ENCODE results near the gene PHLPP1. TPM values are rescaled to one million over a fixed set of nuclear protein-coding genes. Genes with fewer than 3 reads are reported as not detected.

PHLPP1 gene
- total and polyA plus RNA-seq, 2 of the 4 experiments (the other 2 are of a cell fraction), result 3.3 to 3.6 TPM

GRCh38 chr18:62745089-62745751, 29.9 kb downstream of the PHLPP1 start:
- ChIA-PET CTCF (interaction anchor here (0.5 kb wide), 1 partner anchor 9 kb away, joined by 3 read pairs; no protein-coding TSS in a partner anchor), POLR2A (ENCODE audit: unreplicated experiment) (no interaction called here)
- Histone ChIP-seq H3K4ac (ENCODE audit: low read depth, low read length) (no peak overlapping the region; the same call in 1 of the 2 replicates), H3K4me3 (ENCODE audit: insufficient read depth, low read depth, low read length) (no peak overlapping the region), H2BK20ac (ENCODE audit: low read depth, low read length) (no peak overlapping the region), H4K8ac (ENCODE audit: low read depth in 2 of 2, low read length in 2 of 2) (no peak overlapping the region), H3K56ac (ENCODE audit: extremely low read depth, insufficient read depth, low read length) (no peak overlapping the region), H2AFZ (replicated peaks; ENCODE audit: low read length, poor library complexity) (no peak overlapping the region), H3K9ac (ENCODE audit: low read depth, low read length) (no peak overlapping the region), H3K27me3 (ENCODE audit: control insufficient read depth, insufficient read depth, low read length) (no peaks in the 10 kb centered on the region), H3K9me3 (ENCODE audit: control insufficient read depth, insufficient read depth, low read length) (no peaks in the 10 kb centered on the region), H4K5ac (ENCODE audit: low read depth, low read length) (no peak overlapping the region), H3K79me1 (ENCODE audit: low read depth in 1 of 2, low read length in 2 of 2) (peaks cover 4 to 14% of the 10 kb centered on the region in 2 experiments; a peak in 3 of 4 replicates), H4K91ac (ENCODE audit: insufficient read depth, low read depth, low read length) (no peak overlapping the region), H2AK5ac (ENCODE audit: low read depth, low read length) (no peak overlapping the region), H3K27ac (ENCODE audit: insufficient read depth, low read length) (no peak overlapping the region), H4K20me1 (ENCODE audit: insufficient read depth, low read length) (no peaks in the 10 kb centered on the region; the same call in 1 of the 2 replicates), H2BK120ac (ENCODE audit: low read depth, low read length) (no peak overlapping the region), H3K4me1 (ENCODE audit: control insufficient read depth, insufficient read depth, low read length) (peaks cover 8% of the 10 kb centered on the region), H2BK5ac (ENCODE audit: low read depth, low read length, poor library complexity, severe bottlenecking) (no peak overlapping the region), H3K9me1 (ENCODE audit: insufficient read depth, low read length) (peaks cover 8% of the 10 kb centered on the region; the same call in 1 of the 2 replicates), H3K36me3 (ENCODE audit: control insufficient read depth, insufficient read depth, low read length) (no peaks in the 10 kb centered on the region), H3K14ac (replicated peaks; ENCODE audit: low read depth, low read length) (no peak overlapping the region), H3K23ac (ENCODE audit: low read depth, low read length) (no peak overlapping the region), H2AK9ac (replicated peaks; ENCODE audit: low read depth, low read length, poor library complexity) (no peak overlapping the region), H3K18ac (ENCODE audit: low read depth, low read length) (no peak overlapping the region), H2BK15ac (ENCODE audit: low read depth, low read length) (no peak overlapping the region), H3K4me2 (ENCODE audit: low read depth, low read length) (no peak overlapping the region)
- dilution Hi-C loops (cut with HindIII; ENCODE audit: low sequenced_read_pairs, unreplicated experiment) (no loop called here), in situ Hi-C loops (cut with MboI; ENCODE audit: low sequenced_read_pairs) (no loop called here), intact Hi-C loops (cut with micrococcal nuclease) (no loop called here)
- no CpG with 5 or more reads among the region's 3 CpGs for WGBS, 2 experiments (ENCODE audit: extremely low coverage in 2 of 2, insufficient read length in 1 of 2)
- DNase-seq (no peak), ATAC-seq (ENCODE audit: low read depth) (no peak)
- no TSS peak for BruUV-seq (replicated peaks)
- TF ChIP-seq RAD21 (IDR thresholded peaks at IDR 0.05; ENCODE audit: low read length) (no peak), SMC3 (IDR thresholded peaks at IDR 0.05; ENCODE audit: low read depth, low read length) (no peak), MAFK (IDR thresholded peaks at IDR 0.05; ENCODE audit: low read depth, low read length) (no peak), BHLHE40 (IDR thresholded peaks at IDR 0.05; ENCODE audit: low read depth, low read length) (no peak), MXI1 (IDR thresholded peaks at IDR 0.05; ENCODE audit: borderline replicate concordance, low read depth, low read length) (no peak), RCOR1 (IDR thresholded peaks at IDR 0.05; ENCODE audit: insufficient replicate concordance, low read length) (no peak), POLR2A (IDR thresholded peaks at IDR 0.05; ENCODE audit: low read depth, low read length) (no peak), MAZ (IDR thresholded peaks at IDR 0.05; ENCODE audit: borderline replicate concordance, low read depth, low read length) (no peak)

Data from IMR-90 (cell line).